ENCODE data around the gene CARD14. TPM values are rescaled to one million over a fixed set of nuclear protein-coding genes. Genes with fewer than 3 reads are reported as not detected.

Gene CARD14
- total and polyA plus RNA-seq, 2 of the 13 experiments (the other 11 are each of a cell fraction or from before 2014, with no cell fraction given): 0.11 TPM; not detected in 1

DNA sequence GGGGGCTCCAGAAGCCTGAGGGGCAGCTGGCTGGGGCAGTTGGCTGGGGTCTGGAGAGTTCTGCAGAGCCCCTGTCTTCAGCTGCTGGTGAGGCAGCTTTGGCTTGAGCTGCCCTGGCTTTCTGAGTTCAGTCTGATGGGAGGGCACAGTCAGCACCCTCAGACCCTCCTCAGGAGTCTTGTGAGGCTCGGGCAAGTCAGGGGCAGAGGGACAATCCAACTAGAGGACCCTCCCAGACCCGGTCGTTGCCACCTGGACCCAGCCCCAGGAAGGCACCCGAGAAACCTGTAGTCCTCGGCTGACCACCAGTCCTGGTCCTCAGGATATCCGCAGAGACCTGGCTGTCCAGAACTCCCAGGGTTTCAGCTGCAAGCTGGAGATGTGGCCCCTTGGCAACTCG lies 1.9 kb downstream of the CARD14 start:
- Histone ChIP-seq H3K79me2 (ENCODE audit: insufficient read depth, low read length) (no peaks in the 10 kb centered on the region), H2AFZ (ENCODE audit: low read length) (no peak overlapping the region), H3K9me3 (ENCODE audit: low read length) (no peaks in the 10 kb centered on the region), H3K4me3 (replicated peaks in 1 of 3; ENCODE audit: insufficient read depth in 1 of 3, low read depth in 2 of 3, low read length in 3 of 3) (no peak overlapping the region), H3K27ac (ENCODE audit: extremely low read length, insufficient read depth, low read length) (no peak overlapping the region), H3K9ac (ENCODE audit: insufficient read depth, low read depth, low read length) (no peak overlapping the region), H4K20me1 (ENCODE audit: insufficient read depth, low read length) (no peaks in the 10 kb centered on the region), H3K36me3 (replicated peaks in 1 of 2; ENCODE audit: control insufficient read depth in 1 of 2, insufficient read depth in 2 of 2, low read length in 2 of 2) (no peaks in the 10 kb centered on the region), H3K4me1 (ENCODE audit: insufficient read depth, low read length) (peaks cover 3% of the 10 kb centered on the region), H3K27me3 (ENCODE audit: control insufficient read depth in 1 of 2, insufficient read depth in 2 of 2, low read length in 2 of 2) (peaks cover 6 to 61% of the 10 kb centered on the region in 2 experiments; a peak in 4 of 5 replicates), H3K4me2 (ENCODE audit: low read depth, low read length) (no peak overlapping the region)
- FAIRE-seq (no peak), ATAC-seq (no peak; the same call in 2 of the 3 replicates), DNase-seq (ENCODE audit: low spot score) (no peak)
- CTCF ChIA-PET (ENCODE audit: low intra/inter-chr PET ratio, low total read pairs): no interaction called here
- 28% methylated on average over 6 of the region's 7 CpGs for WGBS (ENCODE audit: low lambda C conversion rate)
- no peak for TF ChIP-seq XRCC5 (optimal IDR thresholded peaks at IDR 0.05; ENCODE audit: low read length)
- TF ChIP-seq ZNF616 (CRISPR knock-in tag; IDR thresholded peaks at IDR 0.05; ENCODE audit: low read depth): no peak
- TF ChIP-seq, protein P1, sequence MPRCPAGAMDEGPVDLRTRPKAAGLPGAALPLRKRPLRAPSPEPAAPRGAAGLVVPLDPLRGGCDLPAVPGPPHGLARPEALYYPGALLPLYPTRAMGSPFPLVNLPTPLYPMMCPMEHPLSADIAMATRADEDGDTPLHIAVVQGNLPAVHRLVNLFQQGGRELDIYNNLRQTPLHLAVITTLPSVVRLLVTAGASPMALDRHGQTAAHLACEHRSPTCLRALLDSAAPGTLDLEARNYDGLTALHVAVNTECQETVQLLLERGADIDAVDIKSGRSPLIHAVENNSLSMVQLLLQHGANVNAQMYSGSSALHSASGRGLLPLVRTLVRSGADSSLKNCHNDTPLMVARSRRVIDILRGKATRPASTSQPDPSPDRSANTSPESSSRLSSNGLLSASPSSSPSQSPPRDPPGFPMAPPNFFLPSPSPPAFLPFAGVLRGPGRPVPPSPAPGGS (CRISPR knock-in tag; IDR thresholded peaks at IDR 0.05): no peak
- no peak for TF ChIP-seq ETV6 (CRISPR knock-in tag; conservative IDR thresholded peaks at IDR 0.05)
- TF ChIP-seq ZNF558 (CRISPR knock-in tag; IDR thresholded peaks at IDR 0.05; ENCODE audit: borderline replicate concordance): no peak
- TF ChIP-seq MTA3 (CRISPR knock-in tag; IDR thresholded peaks at IDR 0.05): no peak
- TF ChIP-seq, protein P2, sequence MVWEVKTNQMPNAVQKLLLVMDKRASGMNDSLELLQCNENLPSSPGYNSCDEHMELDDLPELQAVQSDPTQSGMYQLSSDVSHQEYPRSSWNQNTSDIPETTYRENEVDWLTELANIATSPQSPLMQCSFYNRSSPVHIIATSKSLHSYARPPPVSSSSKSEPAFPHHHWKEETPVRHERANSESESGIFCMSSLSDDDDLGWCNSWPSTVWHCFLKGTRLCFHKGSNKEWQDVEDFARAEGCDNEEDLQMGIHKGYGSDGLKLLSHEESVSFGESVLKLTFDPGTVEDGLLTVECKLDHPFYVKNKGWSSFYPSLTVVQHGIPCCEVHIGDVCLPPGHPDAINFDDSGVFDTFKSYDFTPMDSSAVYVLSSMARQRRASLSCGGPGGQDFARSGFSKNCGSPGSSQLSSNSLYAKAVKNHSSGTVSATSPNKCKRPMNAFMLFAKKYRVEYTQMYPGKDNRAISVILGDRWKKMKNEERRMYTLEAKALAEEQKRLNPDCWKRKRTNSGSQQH (CRISPR knock-in tag; IDR thresholded peaks at IDR 0.05; ENCODE audit: low read depth): no peak
- TF ChIP-seq CENPBD1 (CRISPR knock-in tag; IDR thresholded peaks at IDR 0.05; ENCODE audit: borderline replicate concordance, low read depth): no peak
- TF ChIP-seq RAD51 (IDR thresholded peaks at IDR 0.05; ENCODE audit: borderline replicate concordance): no peak
- TF ChIP-seq ARNT (IDR thresholded peaks at IDR 0.05): no peak
- no peak for TF ChIP-seq GFI1 (CRISPR knock-in tag; IDR thresholded peaks at IDR 0.05; ENCODE audit: borderline replicate concordance)
- TF ChIP-seq RELA (CRISPR knock-in tag; IDR thresholded peaks at IDR 0.05): no peak
- no peak for TF ChIP-seq TGIF2 (CRISPR knock-in tag; IDR thresholded peaks at IDR 0.05)
- in situ Hi-C loops (cut with HindIII; ENCODE audit: extremely low pct_ligation_motif_present, low pct_unique_long_range_greater_than_20kb): no loop called here
- intact Hi-C loops (cut with micrococcal nuclease; ENCODE audit: unreplicated experiment): no loop called here
- POLR2A ChIA-PET: no interaction called here
- BruUV-seq (replicated peaks): no TSS peak
